ENCODE data around the gene MRAS. TPM values are rescaled to one million over a fixed set of nuclear protein-coding genes. Genes with fewer than 3 reads are reported as not detected.

The MRAS gene
- total and polyA plus RNA-seq, 2 of the 4 experiments (the other 2 are of a cell fraction): 59.3 to 60.6 TPM

DNA sequence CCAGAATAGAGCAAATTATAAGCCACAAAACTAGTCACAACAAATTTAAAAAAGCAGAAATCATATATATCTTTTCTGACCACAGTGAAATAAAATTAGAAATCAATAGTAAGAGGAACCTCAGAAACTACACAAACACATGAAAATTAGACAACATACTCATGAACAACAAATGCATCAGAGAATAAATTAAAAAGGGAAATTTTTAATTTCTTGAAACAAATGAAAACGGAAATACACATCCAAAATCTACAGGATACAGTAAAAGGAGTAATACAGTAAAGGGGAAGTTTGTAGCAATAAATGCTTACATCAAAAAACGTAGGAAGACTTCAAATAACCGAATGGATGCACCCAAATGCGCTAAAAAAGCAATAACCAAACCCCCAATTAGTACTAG, 37.9 kb upstream of the MRAS start:
- H3K4me3 ChIP-seq (ENCODE audit: insufficient read depth, low read depth, low read length): no peak overlapping the region
- H3K27ac ChIP-seq (ENCODE audit: insufficient read depth, low read length): no peak overlapping the region
- no peaks in the 10 kb centered on the region for H4K20me1 ChIP-seq (ENCODE audit: insufficient read depth, low read length)
- H2BK20ac ChIP-seq (ENCODE audit: low read depth, low read length): no peak overlapping the region
- H4K5ac ChIP-seq (ENCODE audit: low read depth, low read length): no peak overlapping the region
- no peak overlapping the region for H3K14ac ChIP-seq (replicated peaks; ENCODE audit: low read depth, low read length)
- TF ChIP-seq CHD1 (IDR thresholded peaks at IDR 0.05; ENCODE audit: low read depth, low read length) (no peak), RAD21 (IDR thresholded peaks at IDR 0.05; ENCODE audit: low read length) (no peak), RFX5 (IDR thresholded peaks at IDR 0.05; ENCODE audit: low read depth, low read length) (no peak), NFE2L2 (IDR thresholded peaks at IDR 0.05; ENCODE audit: low read depth, low read length) (no peak), RCOR1 (IDR thresholded peaks at IDR 0.05; ENCODE audit: insufficient replicate concordance, low read length) (no peak), MAZ (IDR thresholded peaks at IDR 0.05; ENCODE audit: borderline replicate concordance, low read depth, low read length) (no peak), POLR2A (IDR thresholded peaks at IDR 0.05; ENCODE audit: low read depth, low read length) (no peak), BHLHE40 (IDR thresholded peaks at IDR 0.05; ENCODE audit: low read depth, low read length) (no peak), CEBPB (IDR thresholded peaks at IDR 0.05; ENCODE audit: low read depth, low read length) (no peak), FOS (IDR thresholded peaks at IDR 0.05; ENCODE audit: low read depth, low read length) (no peak), MXI1 (IDR thresholded peaks at IDR 0.05; ENCODE audit: borderline replicate concordance, low read depth, low read length) (no peak), MAFK (IDR thresholded peaks at IDR 0.05; ENCODE audit: low read depth, low read length) (no peak), SMC3 (IDR thresholded peaks at IDR 0.05; ENCODE audit: low read depth, low read length) (no peak)
- TF ChIP-seq, protein P1, sequence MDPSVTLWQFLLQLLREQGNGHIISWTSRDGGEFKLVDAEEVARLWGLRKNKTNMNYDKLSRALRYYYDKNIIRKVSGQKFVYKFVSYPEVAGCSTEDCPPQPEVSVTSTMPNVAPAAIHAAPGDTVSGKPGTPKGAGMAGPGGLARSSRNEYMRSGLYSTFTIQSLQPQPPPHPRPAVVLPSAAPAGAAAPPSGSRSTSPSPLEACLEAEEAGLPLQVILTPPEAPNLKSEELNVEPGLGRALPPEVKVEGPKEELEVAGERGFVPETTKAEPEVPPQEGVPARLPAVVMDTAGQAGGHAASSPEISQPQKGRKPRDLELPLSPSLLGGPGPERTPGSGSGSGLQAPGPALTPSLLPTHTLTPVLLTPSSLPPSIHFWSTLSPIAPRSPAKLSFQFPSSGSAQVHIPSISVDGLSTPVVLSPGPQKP (IDR thresholded peaks at IDR 0.05; ENCODE audit: borderline replicate concordance, low read depth, low read length): no peak
- TF ChIP-seq, protein P2, sequence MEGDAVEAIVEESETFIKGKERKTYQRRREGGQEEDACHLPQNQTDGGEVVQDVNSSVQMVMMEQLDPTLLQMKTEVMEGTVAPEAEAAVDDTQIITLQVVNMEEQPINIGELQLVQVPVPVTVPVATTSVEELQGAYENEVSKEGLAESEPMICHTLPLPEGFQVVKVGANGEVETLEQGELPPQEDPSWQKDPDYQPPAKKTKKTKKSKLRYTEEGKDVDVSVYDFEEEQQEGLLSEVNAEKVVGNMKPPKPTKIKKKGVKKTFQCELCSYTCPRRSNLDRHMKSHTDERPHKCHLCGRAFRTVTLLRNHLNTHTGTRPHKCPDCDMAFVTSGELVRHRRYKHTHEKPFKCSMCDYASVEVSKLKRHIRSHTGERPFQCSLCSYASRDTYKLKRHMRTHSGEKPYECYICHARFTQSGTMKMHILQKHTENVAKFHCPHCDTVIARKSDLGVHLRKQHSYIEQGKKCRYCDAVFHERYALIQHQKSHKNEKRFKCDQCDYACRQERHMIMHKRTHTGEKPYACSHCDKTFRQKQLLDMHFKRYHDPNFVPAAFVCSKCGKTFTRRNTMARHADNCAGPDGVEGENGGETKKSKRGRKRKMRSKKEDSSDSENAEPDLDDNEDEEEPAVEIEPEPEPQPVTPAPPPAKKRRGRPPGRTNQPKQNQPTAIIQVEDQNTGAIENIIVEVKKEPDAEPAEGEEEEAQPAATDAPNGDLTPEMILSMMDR (conservative IDR thresholded peaks at IDR 0.05; ENCODE audit: low read depth, low read length): no peak
- TF ChIP-seq, protein P3, sequence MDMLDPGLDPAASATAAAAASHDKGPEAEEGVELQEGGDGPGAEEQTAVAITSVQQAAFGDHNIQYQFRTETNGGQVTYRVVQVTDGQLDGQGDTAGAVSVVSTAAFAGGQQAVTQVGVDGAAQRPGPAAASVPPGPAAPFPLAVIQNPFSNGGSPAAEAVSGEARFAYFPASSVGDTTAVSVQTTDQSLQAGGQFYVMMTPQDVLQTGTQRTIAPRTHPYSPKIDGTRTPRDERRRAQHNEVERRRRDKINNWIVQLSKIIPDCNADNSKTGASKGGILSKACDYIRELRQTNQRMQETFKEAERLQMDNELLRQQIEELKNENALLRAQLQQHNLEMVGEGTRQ (IDR thresholded peaks at IDR 0.05; ENCODE audit: low read depth, low read length): no peak
- dilution Hi-C loops (cut with HindIII; ENCODE audit: low sequenced_read_pairs, unreplicated experiment): no loop called here
- H3K79me1 ChIP-seq (ENCODE audit: low read depth in 1 of 2, low read length in 2 of 2): no peaks in the 10 kb centered on the region
- no peaks in the 10 kb centered on the region for H3K9me1 ChIP-seq (ENCODE audit: insufficient read depth, low read length)
- WGBS, 2 experiments (ENCODE audit: extremely low coverage in 2 of 2, insufficient read length in 1 of 2): no CpG with 5 or more reads among the region's 4 CpGs
- no peak overlapping the region for H2BK15ac ChIP-seq (ENCODE audit: low read depth, low read length)
- no peak overlapping the region for H4K8ac ChIP-seq (ENCODE audit: low read depth in 2 of 2, low read length in 2 of 2)
- POLR2A ChIA-PET (ENCODE audit: unreplicated experiment): no interaction called here
- no peaks in the 10 kb centered on the region for H3K36me3 ChIP-seq (ENCODE audit: control insufficient read depth, insufficient read depth, low read length)
- intact Hi-C loops (cut with micrococcal nuclease): no loop called here
- H2BK5ac ChIP-seq (ENCODE audit: low read depth, low read length, poor library complexity, severe bottlenecking): no peak overlapping the region
- CTCF ChIA-PET: no interaction called here
- in situ Hi-C loops (cut with MboI; ENCODE audit: low sequenced_read_pairs): no loop called here
- no peaks in the 10 kb centered on the region; the same call in none of the 2 replicates for H3K27me3 ChIP-seq (ENCODE audit: control insufficient read depth, insufficient read depth, low read length)
- H3K23ac ChIP-seq (ENCODE audit: low read depth, low read length): no peak overlapping the region
- H2AK5ac ChIP-seq (ENCODE audit: low read depth, low read length): no peak overlapping the region
- no peak overlapping the region for H2AK9ac ChIP-seq (replicated peaks; ENCODE audit: low read depth, low read length, poor library complexity)
- no peak overlapping the region for H3K9ac ChIP-seq (ENCODE audit: low read depth, low read length)
- no peak overlapping the region for H3K4ac ChIP-seq (ENCODE audit: low read depth, low read length)
- H3K56ac ChIP-seq (ENCODE audit: extremely low read depth, insufficient read depth, low read length): no peak overlapping the region
- H4K91ac ChIP-seq (ENCODE audit: insufficient read depth, low read depth, low read length): no peak overlapping the region
- H2BK120ac ChIP-seq (ENCODE audit: low read depth, low read length): no peak overlapping the region
- BruUV-seq (replicated peaks): no TSS peak
- no peak overlapping the region for H3K18ac ChIP-seq (ENCODE audit: low read depth, low read length)
- DNase-seq (no peak), ATAC-seq (ENCODE audit: low read depth) (no peak)
- no peak overlapping the region for H2AFZ ChIP-seq (replicated peaks; ENCODE audit: low read length, poor library complexity)
- peaks cover 19% of the 10 kb centered on the region for H3K9me3 ChIP-seq (ENCODE audit: control insufficient read depth, insufficient read depth, low read length)
- H3K4me2 ChIP-seq (ENCODE audit: low read depth, low read length): no peak overlapping the region
- no peaks in the 10 kb centered on the region for H3K4me1 ChIP-seq (ENCODE audit: control insufficient read depth, insufficient read depth, low read length)
